GM06990 (cell line): ENCODE results near the gene ANKRD33B.
A peak's percentile ranks its signal among the peaks of the same experiment; 100 is the strongest.

ENCODE experiments used
- DNase-seq: peaks from one replicate; pipeline ENCODE4 v3.0.0-alpha.2; 2011; ENCODE audit not compliant: insufficient read length; ENCODE audit errors: extremely low read depth
- H3K27me3 ChIP-seq: replicated peaks from 2 replicates; pipeline ENCODE4 v1.6.0; 2011; ENCODE audit warnings: low read length; ENCODE audit not compliant: control insufficient read depth, insufficient read depth
- H3K36me3 ChIP-seq: 2 replicates; pipeline ENCODE4 v1.5.1; 2011; ENCODE audit warnings: low read length; ENCODE audit not compliant: control insufficient read depth, insufficient read depth
- H3K4me3 ChIP-seq: replicated peaks from 2 replicates; pipeline ENCODE4 v1.5.1; 2011; ENCODE audit warnings: low read depth, mild to moderate bottlenecking, control low read depth, low read length
- TF ChIP-seq, protein P1 (sequence below): IDR thresholded peaks from 2 replicates; pipeline ENCODE4 v1.5.1; 2011; ENCODE audit warnings: low read length, control low read depth, mild to moderate bottlenecking, inconsistent platforms; ENCODE audit not compliant: insufficient read depth, poor library complexity, severe bottlenecking

Gene ANKRD33B

DNA sequence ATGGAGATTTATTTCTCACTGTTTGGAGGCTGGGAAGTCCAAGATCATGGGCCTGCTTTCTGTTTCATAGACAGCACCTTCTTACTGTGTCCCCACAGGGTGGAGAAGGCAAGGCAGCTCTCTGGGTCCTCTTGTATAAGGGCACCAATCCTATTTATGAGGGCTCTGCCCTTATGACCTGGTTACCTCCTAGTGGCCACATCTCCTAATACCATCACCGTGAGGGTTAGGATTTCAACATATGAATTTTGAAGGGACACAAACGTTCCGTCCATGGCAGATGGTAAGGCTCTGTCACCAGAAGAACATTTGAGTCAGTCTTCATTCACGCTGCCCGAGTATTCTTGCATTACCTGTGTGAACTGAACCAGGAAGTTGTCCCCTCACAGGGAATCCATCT lies 48.4 kb downstream of the ANKRD33B start:
- no peak for DNase-seq
- H3K4me3 ChIP-seq, result no peak overlapping the region; the same call in 1 of the 2 replicates
- no peaks in the 10 kb centered on the region for H3K27me3 ChIP-seq
- TF ChIP-seq, protein P1, sequence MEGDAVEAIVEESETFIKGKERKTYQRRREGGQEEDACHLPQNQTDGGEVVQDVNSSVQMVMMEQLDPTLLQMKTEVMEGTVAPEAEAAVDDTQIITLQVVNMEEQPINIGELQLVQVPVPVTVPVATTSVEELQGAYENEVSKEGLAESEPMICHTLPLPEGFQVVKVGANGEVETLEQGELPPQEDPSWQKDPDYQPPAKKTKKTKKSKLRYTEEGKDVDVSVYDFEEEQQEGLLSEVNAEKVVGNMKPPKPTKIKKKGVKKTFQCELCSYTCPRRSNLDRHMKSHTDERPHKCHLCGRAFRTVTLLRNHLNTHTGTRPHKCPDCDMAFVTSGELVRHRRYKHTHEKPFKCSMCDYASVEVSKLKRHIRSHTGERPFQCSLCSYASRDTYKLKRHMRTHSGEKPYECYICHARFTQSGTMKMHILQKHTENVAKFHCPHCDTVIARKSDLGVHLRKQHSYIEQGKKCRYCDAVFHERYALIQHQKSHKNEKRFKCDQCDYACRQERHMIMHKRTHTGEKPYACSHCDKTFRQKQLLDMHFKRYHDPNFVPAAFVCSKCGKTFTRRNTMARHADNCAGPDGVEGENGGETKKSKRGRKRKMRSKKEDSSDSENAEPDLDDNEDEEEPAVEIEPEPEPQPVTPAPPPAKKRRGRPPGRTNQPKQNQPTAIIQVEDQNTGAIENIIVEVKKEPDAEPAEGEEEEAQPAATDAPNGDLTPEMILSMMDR, result peak; percentile 21
- H3K36me3 ChIP-seq, result peaks cover 2% of the 10 kb centered on the region

DNA sequence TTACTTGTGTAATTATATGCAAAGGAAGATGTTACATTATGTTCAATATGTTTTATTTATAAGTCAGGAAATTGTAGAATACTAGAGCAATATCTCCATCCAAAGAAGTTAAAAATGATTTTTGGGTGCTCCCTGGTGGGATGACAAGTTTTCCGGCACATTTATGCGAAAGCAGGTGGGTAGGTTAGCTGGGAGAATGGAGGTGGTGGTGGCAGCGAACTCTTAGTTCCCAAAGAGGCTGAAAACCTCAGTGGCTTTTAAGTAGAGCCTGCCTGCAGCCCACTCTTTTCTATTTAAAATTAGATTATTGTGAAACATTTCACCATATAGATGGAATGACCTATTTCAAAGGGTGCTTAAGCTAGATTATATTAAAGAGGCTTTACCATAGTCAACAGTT lies 51.8 kb downstream of the ANKRD33B start:
- H3K36me3 ChIP-seq, result peaks cover 14% of the 10 kb centered on the region
- H3K4me3 ChIP-seq, result no peak overlapping the region
- no peaks in the 10 kb centered on the region for H3K27me3 ChIP-seq
- TF ChIP-seq, protein P1, result no peak
- DNase-seq, result no peak

DNA sequence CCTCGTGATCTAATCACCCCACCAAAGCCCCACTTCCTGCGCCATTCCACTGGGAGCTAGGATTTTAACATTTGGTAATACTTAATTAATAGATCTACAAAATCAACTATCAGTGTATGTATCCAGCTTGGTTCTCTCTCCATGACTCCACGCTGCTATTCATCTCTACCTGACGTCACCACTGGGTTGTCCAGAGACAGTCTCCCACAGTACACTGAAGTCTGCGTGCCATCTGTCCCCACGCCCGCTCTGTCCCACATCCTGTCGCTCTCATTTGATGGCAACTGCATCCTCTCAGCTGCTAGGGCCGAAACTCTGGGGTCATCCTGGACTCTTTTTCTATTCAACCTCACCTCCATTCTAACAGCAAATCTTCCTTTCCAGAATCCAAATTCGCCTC lies 53.2 kb downstream of the ANKRD33B start:
- peaks cover 14% of the 10 kb centered on the region for H3K36me3 ChIP-seq
- H3K27me3 ChIP-seq, result no peaks in the 10 kb centered on the region
- no peak for DNase-seq
- no peak overlapping the region for H3K4me3 ChIP-seq
- TF ChIP-seq, protein P1, result no peak

DNA sequence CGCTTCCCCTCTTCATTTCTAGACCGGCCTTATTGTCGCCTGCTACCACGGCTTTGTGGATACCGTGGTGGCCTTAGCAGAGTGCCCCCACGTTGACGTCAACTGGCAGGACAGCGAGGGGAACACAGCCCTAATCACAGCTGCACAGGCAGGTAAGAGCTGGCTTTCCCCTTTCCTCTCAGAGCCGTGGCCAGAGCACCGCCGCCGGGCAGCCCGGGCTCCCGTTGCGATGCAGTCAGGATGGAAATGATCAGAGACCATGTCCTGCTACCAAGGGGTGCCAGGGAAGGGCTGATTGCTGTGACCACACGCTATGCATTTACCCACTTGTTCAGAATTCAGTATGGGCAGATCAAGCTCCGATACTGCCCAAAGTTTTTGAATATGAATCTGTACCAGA lies 54.4 kb downstream of the ANKRD33B start:
- Histone ChIP-seq H3K36me3 (peaks cover 19% of the 10 kb centered on the region), H3K27me3 (no peaks in the 10 kb centered on the region), H3K4me3 (no peak overlapping the region)
- no peak for DNase-seq
- TF ChIP-seq, protein P1, result no peak

DNA sequence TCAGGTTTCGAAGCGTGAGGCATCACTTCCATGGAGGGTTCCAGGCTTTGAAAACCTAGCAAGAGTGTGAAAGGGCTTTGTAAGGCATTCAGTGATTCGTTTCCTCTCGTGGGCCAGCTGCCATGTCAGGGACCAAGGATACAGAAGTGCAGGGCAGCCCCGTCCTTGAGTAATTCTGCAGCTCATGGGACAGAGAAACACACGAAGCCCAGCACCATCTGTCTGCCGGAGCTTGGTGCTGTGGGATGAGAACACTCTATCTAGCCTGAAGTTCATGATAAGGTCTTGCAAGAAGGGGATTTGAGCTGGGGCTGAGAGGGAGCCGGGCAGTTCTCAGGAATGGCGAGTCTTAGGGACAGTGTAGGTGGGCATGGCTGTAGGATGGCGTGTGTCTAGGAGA lies 55.8 kb downstream of the ANKRD33B start:
- Histone ChIP-seq H3K4me3 (no peak overlapping the region), H3K36me3 (peaks cover 21% of the 10 kb centered on the region), H3K27me3 (no peaks in the 10 kb centered on the region)
- no peak for DNase-seq
- TF ChIP-seq, protein P1, result no peak

DNA sequence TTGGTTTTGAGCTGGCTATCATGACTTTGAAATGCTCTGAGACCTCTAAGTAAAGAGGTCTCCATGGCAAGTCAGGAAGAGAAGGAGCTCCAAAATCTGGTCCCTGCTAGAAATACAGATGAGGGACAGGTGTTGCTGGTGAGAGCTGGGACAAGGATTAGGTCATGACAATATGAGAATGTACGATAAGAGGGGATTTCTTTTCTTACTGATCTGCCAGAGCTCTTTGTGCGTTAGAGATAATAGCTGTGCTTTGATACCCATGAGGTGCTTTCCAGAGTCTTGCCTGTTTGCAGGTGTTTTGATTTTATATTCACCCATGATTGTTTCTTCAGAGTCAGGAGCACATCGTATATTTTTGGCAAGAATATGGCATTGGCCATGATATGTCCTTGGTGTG lies 56.5 kb downstream of the ANKRD33B start:
- TF ChIP-seq, protein P1, result no peak
- Histone ChIP-seq H3K27me3 (no peaks in the 10 kb centered on the region), H3K36me3 (peaks cover 23% of the 10 kb centered on the region), H3K4me3 (no peak overlapping the region)
- DNase-seq, result no peak
